Astrocyte (in vitro differentiated cells and primary cell): ENCODE data around the gene CDHR1.

Source experiments
- CTCF ChIP-seq: IDR thresholded peaks from 2 replicates; pipeline ENCODE4 v1.5.1; 2011; ENCODE audit warnings: low read depth, mild to moderate bottlenecking, inconsistent platforms, low read length, moderate library complexity; ENCODE audit not compliant: insufficient read depth
- EZH2 ChIP-seq: IDR thresholded peaks from 2 replicates; pipeline ENCODE4 v1.6.1; 2012; ENCODE audit warnings: mild to moderate bottlenecking, low read length, inconsistent platforms; ENCODE audit not compliant: insufficient read depth

GRCh38 chr10:84196083-84196482 lies 1.7 kb downstream of the CDHR1 start:
- TF ChIP-seq CTCF (no peak), EZH2 (no peak)
